Purkinje cell (primary cell): ENCODE results near the gene EEIG2. TPM values are rescaled to one million over a fixed set of nuclear protein-coding genes. Genes with fewer than 3 reads are reported as not detected.

ENCODE experiments used
- polyA plus RNA-seq: library from polyadenylated mRNA; unstranded; fragments of >200 nt; fragmentation: Nextera tagmentation; gene quantifications from 2 replicates; pipeline ENCODE4 v1.2.1, GENCODE V29; 2014

The EEIG2 gene
- 8.3 and 14.7 TPM in 2 replicates for polyA plus RNA-seq

DNA sequence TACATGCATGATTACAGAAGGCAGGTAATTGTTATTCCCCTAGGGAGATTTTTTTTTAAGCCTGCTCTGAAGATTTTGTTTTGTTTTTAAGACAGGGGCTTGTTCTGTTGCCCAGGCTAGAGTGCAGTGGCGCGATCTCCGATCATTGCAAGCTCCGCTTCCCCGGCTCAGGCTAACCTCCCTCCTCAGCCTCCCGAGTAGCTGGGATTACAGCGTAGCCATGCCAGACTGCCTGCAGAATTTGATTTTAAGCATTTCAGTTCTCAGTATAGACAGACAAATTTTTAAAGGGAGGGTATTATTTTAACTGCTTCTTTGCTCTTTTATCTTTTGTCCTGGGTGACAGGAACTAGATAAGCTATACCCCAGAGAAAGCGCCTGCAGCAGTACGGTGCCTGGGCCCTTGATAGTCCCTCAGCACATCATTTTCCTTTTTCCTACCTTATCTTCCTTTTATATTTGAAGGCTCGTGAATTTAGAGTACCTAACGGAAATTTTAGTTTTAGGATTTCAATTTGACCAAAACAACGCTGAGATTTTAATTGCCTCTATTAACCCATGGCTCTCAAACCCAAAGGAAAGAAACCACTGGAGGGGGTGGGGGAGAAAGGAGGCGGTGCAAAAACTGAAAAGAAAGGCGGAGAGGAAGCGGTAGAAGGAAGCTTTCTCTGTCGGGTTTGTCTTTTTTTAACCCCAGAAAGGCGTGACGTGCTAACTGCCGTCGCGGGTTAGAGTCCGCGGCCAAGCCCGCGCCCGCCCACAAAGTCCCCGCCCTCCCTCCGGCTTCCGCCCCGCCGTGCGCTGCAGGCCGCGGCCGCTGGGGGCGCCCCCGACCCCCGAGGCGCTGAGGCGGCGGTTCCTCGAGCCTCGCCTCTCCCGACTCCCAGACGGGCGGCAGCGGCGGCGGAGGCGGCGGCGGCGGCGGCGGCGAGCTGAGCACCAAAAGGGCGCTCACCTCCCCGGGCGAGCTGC lies at the start of gene EEIG2:
Gene EEIG2 (plus strand): TSS at position 886 of the 972 bp plus-strand sequence. CDS start 329 bp downstream, outside the sequence.

Other genes with a start within 250 kb of the EEIG2 start
- gene NBPF6, start 109.8 kb upstream of the EEIG2 start, polyA plus RNA-seq, result not detected in 2 replicates
- 30.2 and 48.8 TPM in 2 replicates for gene HENMT1, start 101.0 kb downstream of the EEIG2 start, polyA plus RNA-seq
- gene PRPF38B, start 132.2 kb downstream of the EEIG2 start, polyA plus RNA-seq, result 8.0 and 16.3 TPM in 2 replicates
- gene FNDC7, start 152.8 kb downstream of the EEIG2 start, polyA plus RNA-seq, result not detected in 2 replicates
- gene STXBP3, start 186.6 kb downstream of the EEIG2 start, polyA plus RNA-seq, result 30.7 and 49.6 TPM in 2 replicates